ENCODE results near the gene EPHA2.

EPHA2 gene

GRCh38 chr1:16128338-16128741 is 27.5 kb downstream of the EPHA2 start:
- no peak for FAIRE-seq
- TF ChIP-seq POLR2A (IDR thresholded peaks at IDR 0.05; ENCODE audit: low read depth, low read length) (no peak), POLR2AphosphoS5 (IDR thresholded peaks at IDR 0.05; ENCODE audit: low read depth, low read length) (no peak), TAF1 (IDR thresholded peaks at IDR 0.05; ENCODE audit: borderline replicate concordance, low read depth, low read length) (no peak)
- no peak for DNase-seq (ENCODE audit: insufficient read length)

GRCh38 chr1:16127676-16128337 is 28.1 kb downstream of the EPHA2 start:
- DNase-seq (ENCODE audit: insufficient read length) (no peak), FAIRE-seq (no peak)
- no peak for TF ChIP-seq POLR2A (IDR thresholded peaks at IDR 0.05; ENCODE audit: low read depth, low read length)
- TF ChIP-seq POLR2AphosphoS5 (IDR thresholded peaks at IDR 0.05; ENCODE audit: low read depth, low read length): no peak
- no peak for TF ChIP-seq TAF1 (IDR thresholded peaks at IDR 0.05; ENCODE audit: borderline replicate concordance, low read depth, low read length)

DNA sequence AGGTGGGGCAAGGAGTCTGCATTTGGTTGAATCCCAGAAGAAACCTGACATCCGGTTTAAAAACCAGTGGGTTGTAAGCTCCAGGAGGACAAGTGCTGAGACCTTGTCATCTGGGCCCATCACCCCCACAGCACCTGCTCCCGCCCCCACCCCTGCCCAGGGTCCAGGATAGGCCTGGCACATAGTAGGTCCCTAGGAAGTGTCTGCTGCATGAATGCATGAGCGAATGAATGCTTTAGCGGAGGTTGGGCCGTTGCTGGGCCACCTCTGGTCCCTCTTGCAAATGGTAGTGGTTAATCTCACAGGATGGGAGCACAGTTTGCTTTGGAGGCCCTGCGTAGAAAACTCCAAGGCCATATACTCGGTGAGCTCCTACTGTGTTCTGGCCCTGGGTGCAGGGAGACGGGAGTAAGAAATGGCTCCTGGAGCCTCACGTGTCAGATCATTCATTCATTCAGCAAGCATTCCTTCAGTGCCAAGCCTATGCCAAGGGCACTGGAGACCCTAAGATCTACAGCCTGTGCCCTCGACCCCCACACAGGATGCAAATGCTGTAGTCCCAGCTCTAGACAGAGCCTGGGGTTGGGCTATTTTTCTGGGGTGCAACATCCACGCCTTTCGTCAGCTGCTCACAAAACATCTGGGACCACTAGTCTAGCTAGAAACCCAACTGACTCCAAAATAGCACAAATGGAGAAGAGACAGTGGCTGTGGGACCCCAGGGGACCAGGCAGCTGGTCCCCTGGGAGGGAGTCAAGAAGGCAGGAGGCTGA is 28.9 kb downstream of the EPHA2 start:
- FAIRE-seq: no peak
- TF ChIP-seq POLR2A (IDR thresholded peaks at IDR 0.05; ENCODE audit: low read depth, low read length) (no peak), TAF1 (IDR thresholded peaks at IDR 0.05; ENCODE audit: borderline replicate concordance, low read depth, low read length) (no peak), POLR2AphosphoS5 (IDR thresholded peaks at IDR 0.05; ENCODE audit: low read depth, low read length) (no peak)
- DNase-seq (ENCODE audit: insufficient read length): no peak

- no peak for FAIRE-seq
- TF ChIP-seq TAF1 (IDR thresholded peaks at IDR 0.05; ENCODE audit: borderline replicate concordance, low read depth, low read length): no peak
Observed at GRCh38 chr1:16126160-16126559, 29.7 kb downstream of the EPHA2 start.

DNA sequence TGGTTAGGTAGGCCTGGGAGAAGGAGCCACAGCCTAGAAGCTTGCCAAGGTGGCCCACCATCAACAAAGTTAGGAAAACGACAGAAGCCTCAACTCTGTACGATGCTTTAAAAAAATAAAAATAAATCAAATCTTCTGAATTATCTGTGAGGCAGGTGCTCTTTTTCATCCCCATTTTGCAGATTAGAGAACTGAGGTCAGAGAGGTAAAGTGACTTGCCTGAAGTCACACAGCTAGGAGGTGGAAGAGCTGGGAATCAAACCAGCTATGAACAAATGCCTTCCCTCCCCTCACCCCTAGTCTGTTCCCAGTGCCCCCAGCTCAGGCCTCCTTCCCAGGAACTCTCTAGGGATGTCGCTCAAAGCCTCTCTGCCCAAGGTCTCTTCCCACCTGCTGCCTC is 30.4 kb downstream of the EPHA2 start:
- TF ChIP-seq POLR2A (IDR thresholded peaks at IDR 0.05; ENCODE audit: low read depth, low read length) (no peak), TAF1 (IDR thresholded peaks at IDR 0.05; ENCODE audit: borderline replicate concordance, low read depth, low read length) (no peak), POLR2AphosphoS5 (IDR thresholded peaks at IDR 0.05; ENCODE audit: low read depth, low read length) (no peak)
- DNase-seq (ENCODE audit: insufficient read length): no peak
- FAIRE-seq: no peak

More at GRCh38 chr1:16126160-16126559, 29.7 kb downstream of the EPHA2 start:
- no peak for DNase-seq (ENCODE audit: insufficient read length)

GRCh38 chr1:16125088-16125470 is 30.8 kb downstream of the EPHA2 start:
- no peak for TF ChIP-seq TAF1 (IDR thresholded peaks at IDR 0.05; ENCODE audit: borderline replicate concordance, low read depth, low read length)
- TF ChIP-seq POLR2AphosphoS5 (IDR thresholded peaks at IDR 0.05; ENCODE audit: low read depth, low read length): no peak
- no peak for TF ChIP-seq POLR2A (IDR thresholded peaks at IDR 0.05; ENCODE audit: low read depth, low read length)
- DNase-seq (ENCODE audit: insufficient read length): no peak
- FAIRE-seq: no peak

- DNase-seq (ENCODE audit: insufficient read length): no peak
- TF ChIP-seq POLR2AphosphoS5 (IDR thresholded peaks at IDR 0.05; ENCODE audit: low read depth, low read length) (no peak), POLR2A (IDR thresholded peaks at IDR 0.05; ENCODE audit: low read depth, low read length) (no peak), TAF1 (IDR thresholded peaks at IDR 0.05; ENCODE audit: borderline replicate concordance, low read depth, low read length) (no peak)
- FAIRE-seq: no peak
Observed at GRCh38 chr1:16124377-16125087, 31.3 kb downstream of the EPHA2 start.

DNA sequence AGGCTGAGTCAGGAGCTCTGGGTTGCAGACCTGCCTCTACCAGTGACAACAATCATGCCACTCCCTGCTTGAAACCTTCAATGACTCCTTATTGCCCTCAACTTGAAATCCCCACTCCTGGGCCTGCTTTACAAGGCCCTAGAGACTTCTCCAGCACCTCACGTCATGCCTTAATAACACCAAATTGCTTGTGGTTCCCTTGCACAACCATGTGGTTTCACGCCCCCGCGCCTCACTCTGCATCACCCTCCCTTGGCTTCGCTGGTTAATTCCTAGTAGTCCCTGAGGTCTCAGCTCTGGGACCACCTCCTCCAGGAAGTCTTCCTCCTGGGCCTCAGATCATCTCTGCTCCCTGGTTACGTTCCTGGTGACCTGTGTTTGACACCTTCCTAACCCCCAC is 33.0 kb downstream of the EPHA2 start:
- no peak for FAIRE-seq
- no peak for DNase-seq (ENCODE audit: insufficient read length)
- TF ChIP-seq POLR2A (IDR thresholded peaks at IDR 0.05; ENCODE audit: low read depth, low read length): no peak
- TF ChIP-seq POLR2AphosphoS5 (IDR thresholded peaks at IDR 0.05; ENCODE audit: low read depth, low read length): no peak
- TF ChIP-seq TAF1 (IDR thresholded peaks at IDR 0.05; ENCODE audit: borderline replicate concordance, low read depth, low read length): no peak

DNA sequence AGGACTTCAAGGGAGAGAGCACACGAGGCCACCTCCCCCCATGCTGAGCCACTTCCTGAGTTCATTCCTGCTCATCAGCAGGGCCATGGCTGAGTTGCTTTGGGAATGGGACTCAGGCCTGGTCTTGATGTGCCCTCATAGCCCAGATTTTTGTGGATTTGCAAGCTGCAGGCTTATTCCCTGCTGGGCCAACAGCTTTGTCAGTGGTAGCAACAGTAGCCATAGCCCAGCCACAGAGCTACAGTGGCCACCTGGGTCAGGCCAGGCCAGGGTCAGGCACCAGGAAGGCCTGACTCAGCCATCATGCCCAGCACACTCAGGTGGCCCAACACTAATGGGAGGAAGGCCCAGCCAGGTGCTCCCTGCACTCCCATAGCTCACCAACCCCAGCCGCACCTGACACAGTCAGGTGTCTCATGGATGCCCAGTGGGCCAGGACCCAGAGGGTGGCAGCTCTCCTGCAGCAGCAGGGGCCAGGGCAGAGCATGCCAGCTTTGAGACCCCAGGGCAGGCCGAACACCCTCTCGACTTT is 33.5 kb downstream of the EPHA2 start:
- FAIRE-seq (no peak), DNase-seq (ENCODE audit: insufficient read length) (no peak)
- TF ChIP-seq TAF1 (IDR thresholded peaks at IDR 0.05; ENCODE audit: borderline replicate concordance, low read depth, low read length) (no peak), POLR2AphosphoS5 (IDR thresholded peaks at IDR 0.05; ENCODE audit: low read depth, low read length) (no peak), POLR2A (IDR thresholded peaks at IDR 0.05; ENCODE audit: low read depth, low read length) (no peak)

DNA sequence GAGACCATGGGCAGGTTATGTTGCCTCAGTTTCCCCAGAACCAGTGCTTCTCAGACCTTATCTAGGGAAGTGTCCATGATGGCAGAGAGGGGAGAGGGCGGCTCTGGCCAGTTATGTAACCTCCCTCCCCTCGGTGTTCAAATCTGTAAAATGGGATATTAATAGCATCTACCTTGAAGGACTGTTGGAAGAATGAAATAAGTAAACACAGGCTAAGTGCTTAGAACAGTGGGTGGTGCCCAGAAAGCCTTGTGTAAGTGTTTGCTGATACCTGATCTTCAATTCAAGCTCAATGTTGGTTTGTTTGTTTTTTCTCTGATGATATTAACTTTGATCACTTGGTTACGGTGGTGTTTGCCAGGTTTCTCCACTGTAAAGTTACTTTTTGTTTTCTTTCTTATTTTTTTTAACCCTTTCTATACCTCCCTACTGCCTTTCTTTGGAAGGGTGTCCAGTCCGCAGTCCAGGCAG is 34.9 kb downstream of the EPHA2 start:
- DNase-seq (ENCODE audit: insufficient read length): no peak
- TF ChIP-seq POLR2A (IDR thresholded peaks at IDR 0.05; ENCODE audit: low read depth, low read length): no peak
- no peak for TF ChIP-seq TAF1 (IDR thresholded peaks at IDR 0.05; ENCODE audit: borderline replicate concordance, low read depth, low read length)
- no peak for TF ChIP-seq POLR2AphosphoS5 (IDR thresholded peaks at IDR 0.05; ENCODE audit: low read depth, low read length)
- FAIRE-seq: no peak

DNA sequence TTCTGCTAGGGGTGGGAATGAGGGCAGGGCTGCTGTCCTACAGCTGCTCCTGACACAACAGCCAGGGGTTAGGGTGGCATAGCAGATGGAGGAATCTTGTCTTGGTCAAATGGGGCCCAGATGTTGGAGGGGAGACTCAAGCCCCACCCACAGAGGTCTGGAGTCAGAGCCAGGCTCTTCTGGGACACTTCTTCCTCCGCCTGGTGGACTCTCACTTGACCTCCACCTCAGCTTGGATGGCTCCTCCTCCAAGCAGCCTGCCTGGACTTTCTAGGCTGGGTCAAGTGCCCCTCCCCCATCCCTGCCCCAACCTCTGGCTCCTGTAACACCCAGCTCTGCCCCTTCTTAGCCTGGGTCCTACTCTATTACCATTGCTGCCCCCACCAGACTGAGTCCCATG is 35.5 kb downstream of the EPHA2 start:
- TF ChIP-seq POLR2A (IDR thresholded peaks at IDR 0.05; ENCODE audit: low read depth, low read length) (no peak), TAF1 (IDR thresholded peaks at IDR 0.05; ENCODE audit: borderline replicate concordance, low read depth, low read length) (no peak), POLR2AphosphoS5 (IDR thresholded peaks at IDR 0.05; ENCODE audit: low read depth, low read length) (no peak)
- FAIRE-seq (no peak), DNase-seq (ENCODE audit: insufficient read length) (no peak)
